Activated CD8-positive, alpha-beta memory T cell treated with anti-CD3 and anti-CD28 coated beads for 1 hour (primary cell): ENCODE results near the gene XPNPEP2.

Experiments
- DNase-seq, 2 donors: peaks; one replicate each; pipeline ENCODE4 v3.0.0-alpha.2; 2020; ENCODE audit warnings: low read depth in 1 of 2; ENCODE audit errors: extremely low read depth in 1 of 2

Gene XPNPEP2

DNA sequence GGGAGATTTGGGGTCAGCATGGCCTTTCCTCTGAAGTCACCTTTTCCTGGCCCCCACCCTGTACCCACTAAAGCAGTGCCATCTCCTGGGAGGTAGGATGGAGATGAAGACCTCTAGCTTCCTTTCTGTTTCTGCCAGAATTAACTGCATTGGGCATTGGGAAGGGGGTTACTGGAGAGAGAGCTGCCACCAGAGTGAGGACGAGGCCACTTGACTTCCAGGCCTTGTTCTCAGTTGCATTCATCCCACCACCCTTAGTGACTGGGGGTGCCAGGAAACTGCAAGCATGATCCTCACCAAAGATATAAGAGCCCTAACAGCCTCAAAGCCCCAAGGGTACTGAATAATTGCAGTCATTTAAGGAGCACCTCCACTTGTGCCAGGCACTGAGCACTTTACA lies 56.8 kb downstream of the XPNPEP2 start:
- no peak for DNase-seq

DNA sequence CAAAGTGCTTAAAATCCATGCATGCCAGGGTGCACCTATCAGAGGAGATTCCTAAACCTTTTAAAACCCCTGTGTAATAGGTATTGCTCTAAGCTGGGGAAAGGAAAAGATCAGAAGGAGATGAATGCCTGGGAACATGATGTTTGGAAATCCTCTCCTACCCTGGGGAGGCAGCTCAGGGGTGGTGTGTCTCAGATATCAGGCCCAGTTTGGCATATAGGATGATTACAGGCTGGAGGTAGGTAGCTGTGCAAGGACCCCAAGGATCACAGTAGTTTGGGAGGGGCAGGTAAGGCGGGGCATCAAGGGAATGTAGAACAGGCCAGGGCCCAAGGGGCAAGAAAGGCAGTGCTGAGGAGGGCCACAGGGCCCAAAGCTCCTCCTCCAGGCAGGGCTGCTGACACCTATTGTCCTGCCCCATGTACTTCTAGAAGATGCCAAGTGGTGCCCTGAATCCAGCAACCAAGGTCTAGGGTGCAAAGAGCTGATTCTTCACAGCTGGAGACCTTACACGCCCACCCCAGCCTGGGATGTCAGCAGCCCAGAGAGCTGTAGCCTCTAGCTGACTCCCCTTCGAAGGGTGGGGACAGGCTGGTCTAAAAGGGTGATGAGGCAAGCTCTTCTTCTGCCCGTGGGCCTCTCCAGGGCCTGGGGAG lies 58.6 kb downstream of the XPNPEP2 start:
- no peak for DNase-seq

DNA sequence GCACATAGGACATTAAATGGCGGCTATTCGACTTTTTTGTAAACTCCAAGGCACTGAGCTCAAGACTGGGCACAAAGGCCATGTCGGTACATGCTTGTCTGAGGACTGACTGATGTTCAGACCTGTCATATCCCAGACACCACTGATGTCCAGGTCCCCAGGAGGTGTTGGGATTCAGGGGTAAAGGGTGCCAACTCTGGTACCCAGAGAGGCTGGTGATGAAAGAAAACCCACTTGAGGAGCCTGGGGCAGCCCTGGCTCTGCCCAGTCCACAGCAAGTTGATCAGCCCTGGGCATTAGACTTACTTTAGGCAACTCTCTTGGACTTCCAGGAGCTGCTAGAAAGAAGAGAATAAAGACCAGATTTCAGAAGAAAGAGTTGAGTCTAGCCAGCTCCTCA lies 59.7 kb downstream of the XPNPEP2 start:
- no peak for DNase-seq

DNA sequence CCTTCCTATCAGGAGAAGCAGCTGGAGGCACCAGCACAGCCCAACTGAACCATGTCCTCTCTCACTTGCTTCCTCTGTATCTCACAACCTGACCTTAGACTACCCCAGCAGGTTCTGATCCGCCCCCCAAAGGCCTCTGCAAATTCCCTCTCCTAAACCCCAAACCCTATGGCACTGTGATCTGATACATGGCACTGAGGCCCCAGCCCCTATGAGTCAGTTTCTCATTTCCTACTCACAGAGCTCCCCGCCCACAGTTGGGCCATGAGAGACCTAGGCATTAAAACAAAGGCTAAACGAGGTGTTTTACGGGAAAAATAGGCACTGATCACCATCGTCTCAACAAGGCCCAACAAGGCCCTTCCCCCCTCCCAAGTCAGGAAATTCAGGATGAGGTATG lies 60.1 kb downstream of the XPNPEP2 start:
- no peak for DNase-seq

DNA sequence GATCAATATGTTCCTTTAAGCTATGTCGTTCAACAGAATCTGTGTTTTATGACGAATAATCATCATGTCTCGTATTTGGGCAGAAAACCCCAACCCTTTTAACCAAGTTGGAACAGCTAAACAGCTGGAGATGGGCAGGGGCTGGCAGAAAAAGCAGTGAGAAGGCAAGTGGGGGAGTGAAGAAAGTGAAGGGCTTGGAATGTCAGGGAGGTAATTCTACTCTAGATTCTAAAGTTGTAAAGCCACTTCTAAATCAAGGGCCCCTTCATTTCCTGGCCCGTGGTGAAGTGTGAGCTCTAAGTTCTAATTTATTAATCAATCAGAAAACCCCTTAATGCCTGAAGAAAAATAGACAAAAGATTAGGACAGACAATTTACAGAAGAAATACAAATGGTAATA lies 61.4 kb downstream of the XPNPEP2 start:
- no peak for DNase-seq

DNA sequence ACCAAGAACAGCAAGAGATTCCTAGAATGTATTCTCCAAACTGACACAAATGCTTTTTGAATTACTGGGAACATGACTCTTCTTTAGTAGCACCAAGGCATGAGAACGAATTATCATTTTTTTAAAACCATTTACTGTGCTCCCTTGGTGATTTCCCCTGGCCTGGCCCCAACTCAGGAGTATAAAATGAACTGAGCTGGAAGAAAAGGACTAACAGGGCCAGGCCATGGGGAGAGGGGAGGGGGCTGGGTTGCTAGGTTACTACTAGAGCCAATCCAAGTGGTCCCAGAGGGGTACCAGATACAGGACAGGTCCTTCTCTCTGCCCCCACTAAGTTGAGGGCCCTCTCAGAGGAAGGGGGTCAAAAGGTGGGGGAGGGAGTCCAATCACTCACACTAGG lies 64.1 kb downstream of the XPNPEP2 start:
- DNase-seq = no peak

- DNase-seq = no peak
Measured at GRCh38 chrX:129804806-129805205, 66.0 kb downstream of the XPNPEP2 start.

- no peak for DNase-seq
Measured at GRCh38 chrX:129808158-129808828, 69.5 kb downstream of the XPNPEP2 start.

GRCh38 chrX:129808829-129809796 lies 70.3 kb downstream of the XPNPEP2 start:
- DNase-seq = no peak

DNA sequence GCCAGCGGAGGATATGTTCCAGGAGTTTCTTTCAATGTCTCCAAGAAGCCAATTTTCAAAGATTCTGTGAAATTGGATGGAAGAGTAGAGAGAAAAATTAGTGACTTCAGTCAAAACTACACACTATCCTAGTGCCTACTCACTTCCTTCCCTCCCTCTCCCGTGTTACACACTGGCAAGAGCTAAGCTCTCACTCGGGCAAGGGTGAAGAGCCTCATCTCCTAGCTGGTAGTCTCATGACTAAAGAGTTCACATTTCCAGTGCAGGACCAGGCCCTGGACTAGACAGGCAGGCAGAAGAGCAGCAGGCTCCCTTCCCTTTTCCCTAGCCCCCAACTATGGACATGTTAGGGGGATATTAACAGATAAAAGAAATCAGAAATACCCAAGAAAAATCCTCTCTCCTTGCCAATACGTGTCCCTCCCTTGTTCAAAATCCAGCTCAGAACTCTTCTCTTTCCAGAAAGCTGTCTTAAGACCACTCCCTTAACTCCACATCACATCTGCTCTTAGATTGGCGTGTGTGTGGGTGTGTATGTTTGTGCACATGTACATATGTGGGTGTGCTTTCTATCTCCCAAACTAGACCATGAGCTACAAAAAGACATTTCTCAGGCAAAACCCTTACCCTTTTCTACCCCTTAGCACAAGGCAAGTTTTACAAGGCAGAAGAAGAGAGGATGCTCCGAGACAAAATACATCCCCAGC lies 75.0 kb downstream of the XPNPEP2 start:
- no peak for DNase-seq

GRCh38 chrX:129818123-129818522 lies 79.3 kb downstream of the XPNPEP2 start:
- DNase-seq = no peak
